ENCODE results near the gene CNOT3. TPM values are rescaled to one million over a fixed set of nuclear protein-coding genes. Genes with fewer than 3 reads are reported as not detected.

The CNOT3 gene
- total RNA-seq, 1 experiment from 2014 or later, result 21.1 TPM

DNA sequence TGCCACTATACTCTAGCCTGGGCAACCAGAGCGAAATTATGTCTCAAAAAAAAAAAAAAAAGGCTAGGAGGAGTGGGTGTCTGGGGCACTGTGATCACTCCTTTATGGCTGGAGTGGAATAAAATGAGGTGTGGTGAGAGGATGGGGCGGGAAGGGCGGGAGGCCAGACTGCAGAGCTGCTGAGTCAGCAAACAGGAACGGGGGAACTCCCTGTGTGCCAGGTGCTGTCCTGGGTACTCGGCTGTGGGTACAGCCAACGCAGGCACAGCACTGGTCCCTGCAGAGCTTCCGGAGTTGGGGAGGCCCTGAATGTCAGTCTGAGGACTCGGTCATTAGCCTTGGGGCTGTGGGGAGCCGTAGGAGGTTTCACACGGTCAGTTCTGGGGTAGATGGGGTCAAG, 16.3 kb upstream of the CNOT3 start:
- no peak for DNase-seq (ENCODE audit: low spot score)

DNA sequence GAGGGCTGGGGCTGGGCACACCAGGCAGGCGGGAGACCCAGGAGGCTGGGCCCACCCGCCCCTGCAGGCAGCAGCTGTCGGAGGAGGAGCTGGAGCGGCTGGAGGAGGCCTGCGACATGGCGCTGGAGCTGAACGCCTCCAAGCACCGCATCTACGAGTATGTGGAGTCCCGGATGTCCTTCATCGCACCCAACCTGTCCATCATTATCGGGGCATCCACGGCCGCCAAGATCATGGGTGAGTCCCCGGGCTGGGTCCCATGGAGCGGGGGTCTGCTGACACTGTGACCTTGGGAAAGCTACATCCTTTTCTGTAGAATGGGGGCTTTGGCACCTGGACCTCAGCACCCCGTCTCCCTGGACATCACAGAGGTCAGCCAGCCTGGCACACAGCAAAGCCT, 13.9 kb upstream of the CNOT3 start:
- DNase-seq (ENCODE audit: low spot score), result no peak

DNA sequence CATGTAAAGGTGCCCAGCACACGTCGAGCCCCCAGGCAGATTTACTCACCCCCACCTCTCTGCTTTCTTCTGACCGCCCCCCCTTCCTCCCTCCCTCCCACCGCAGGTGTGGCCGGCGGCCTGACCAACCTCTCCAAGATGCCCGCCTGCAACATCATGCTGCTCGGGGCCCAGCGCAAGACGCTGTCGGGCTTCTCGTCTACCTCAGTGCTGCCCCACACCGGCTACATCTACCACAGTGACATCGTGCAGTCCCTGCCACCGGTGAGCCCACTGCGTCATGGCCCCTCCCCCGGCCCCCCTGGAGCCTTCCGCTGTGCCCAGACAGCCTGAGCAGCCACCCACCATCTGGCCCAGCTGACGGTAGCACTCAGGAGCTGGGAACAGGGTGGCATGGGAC, 13.2 kb upstream of the CNOT3 start:
- DNase-seq (ENCODE audit: low spot score), result no peak

DNA sequence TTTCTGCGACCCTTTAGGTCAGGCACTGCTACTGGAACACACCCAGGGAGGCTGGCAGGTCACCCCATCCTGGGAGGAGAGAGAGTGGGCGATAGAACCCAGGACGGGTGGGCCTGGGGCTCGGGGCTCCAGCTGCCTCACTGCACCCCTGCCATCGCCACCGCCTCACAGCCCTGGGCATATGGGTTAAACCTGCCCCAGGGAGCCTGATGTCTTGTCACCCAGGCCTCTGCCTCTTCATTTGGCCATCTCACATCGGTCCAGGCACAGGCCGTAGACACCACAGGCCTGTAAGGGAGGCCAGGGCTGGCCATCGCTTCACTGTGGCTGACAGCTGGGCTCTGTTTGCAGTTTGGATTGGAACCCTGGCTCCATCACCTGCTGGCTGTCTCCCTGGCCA, 11.8 kb upstream of the CNOT3 start:
- no peak for DNase-seq (ENCODE audit: low spot score)

DNA sequence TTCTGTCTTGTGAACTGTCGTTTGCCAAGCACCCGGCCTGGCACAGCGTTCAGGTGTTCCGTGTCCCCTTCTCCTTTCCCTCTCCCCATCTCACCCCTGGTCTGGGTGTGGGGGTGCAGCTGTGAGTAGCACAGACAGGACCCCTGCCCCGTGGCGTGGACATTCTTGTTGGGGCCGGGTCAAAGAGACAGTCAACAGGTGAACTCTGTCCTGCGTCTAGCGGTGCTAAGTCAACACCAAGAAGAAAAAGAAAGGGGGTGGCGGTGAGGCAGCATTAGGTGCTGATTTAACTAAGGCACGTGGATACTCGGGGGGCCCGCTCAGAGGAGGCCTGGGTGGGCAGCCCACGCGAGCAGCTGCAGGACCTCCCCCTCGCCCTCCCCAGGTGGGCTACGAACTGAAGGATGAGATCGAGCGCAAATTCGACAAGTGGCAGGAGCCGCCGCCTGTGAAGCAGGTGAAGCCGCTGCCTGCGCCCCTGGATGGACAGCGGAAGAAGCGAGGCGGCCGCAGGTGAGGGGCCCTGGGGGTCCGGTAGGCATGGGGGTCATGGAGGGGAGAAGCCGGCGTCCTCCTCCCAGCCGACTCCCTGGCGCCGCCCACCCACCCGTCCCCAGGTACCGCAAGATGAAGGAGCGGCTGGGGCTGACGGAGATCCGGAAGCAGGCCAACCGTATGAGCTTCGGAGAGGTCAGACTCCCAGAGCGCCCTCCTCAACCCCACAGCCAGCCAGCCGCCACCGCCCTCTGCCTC, 9.7 kb upstream of the CNOT3 start:
- DNase-seq (ENCODE audit: low spot score), result no peak

DNA sequence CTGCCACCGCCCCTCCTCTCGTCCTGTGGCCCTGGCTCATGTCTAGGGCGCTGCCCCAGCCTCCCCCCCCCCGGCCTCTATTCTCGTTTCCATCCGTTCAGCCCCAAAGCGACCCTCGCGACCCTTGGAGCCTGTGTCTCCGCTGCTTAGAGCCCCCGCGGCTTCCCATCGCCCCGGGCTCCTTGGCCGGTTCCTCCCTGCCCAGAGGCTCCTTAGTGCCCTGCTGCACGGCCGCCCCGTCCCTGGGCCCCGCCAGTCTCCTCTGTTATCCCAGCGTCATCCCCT, 9.2 kb upstream of the CNOT3 start:
- no peak for DNase-seq (ENCODE audit: low spot score)

DNA sequence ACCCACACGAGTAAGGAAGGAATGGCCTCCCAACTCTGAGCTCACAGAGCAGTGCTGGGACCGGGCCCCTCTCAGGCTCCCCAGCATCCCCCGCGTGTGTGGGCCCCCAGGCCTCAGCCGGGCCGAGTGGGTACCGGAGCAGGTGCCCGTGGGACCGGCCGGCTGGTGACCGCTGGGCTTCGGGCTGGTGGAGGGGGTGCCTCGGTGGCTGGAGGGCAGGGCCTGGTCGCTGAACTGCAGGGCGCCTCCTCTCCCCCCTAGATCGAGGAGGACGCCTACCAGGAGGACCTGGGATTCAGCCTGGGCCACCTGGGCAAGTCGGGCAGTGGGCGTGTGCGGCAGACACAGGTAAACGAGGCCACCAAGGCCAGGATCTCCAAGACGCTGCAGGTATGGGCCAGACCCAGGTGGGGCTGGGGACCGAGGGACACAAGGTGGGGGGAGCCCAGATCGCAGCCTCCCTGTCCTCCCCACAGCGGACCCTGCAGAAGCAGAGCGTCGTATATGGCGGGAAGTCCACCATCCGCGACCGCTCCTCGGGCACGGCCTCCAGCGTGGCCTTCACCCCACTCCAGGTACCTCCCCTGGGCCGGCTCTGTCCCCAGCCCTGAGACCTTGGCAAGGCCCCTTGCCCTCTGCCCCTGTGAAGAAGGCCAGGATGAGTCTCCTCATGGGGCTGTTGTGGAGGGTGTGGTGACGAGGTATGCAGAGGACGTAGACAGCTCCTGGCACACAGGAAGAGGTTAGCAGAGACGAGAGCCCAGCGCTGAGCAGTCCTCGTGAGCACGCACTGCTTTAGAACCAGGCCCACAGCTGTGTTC, 8.6 kb upstream of the CNOT3 start:
- no peak for DNase-seq (ENCODE audit: low spot score)

DNA sequence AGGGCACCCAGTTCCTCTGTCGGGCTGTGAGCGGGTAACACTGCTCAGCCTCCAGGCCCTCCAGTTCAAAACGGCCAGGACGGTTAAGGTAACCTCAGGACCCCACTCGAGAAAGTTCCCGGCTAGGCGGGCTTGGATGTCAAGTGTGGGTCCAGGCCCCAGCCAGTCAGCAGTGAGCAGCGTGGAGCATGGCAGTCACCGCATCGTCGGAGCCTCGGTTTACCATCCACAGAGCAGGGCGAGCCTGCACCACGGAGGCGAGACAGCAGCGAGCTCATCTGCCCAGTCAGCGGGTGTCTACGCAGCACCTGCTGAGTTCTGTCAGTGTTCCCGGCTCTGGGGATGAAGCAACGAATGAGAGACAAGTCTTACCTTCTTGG, 8.0 kb upstream of the CNOT3 start:
- DNase-seq (ENCODE audit: low spot score), result no peak

DNA sequence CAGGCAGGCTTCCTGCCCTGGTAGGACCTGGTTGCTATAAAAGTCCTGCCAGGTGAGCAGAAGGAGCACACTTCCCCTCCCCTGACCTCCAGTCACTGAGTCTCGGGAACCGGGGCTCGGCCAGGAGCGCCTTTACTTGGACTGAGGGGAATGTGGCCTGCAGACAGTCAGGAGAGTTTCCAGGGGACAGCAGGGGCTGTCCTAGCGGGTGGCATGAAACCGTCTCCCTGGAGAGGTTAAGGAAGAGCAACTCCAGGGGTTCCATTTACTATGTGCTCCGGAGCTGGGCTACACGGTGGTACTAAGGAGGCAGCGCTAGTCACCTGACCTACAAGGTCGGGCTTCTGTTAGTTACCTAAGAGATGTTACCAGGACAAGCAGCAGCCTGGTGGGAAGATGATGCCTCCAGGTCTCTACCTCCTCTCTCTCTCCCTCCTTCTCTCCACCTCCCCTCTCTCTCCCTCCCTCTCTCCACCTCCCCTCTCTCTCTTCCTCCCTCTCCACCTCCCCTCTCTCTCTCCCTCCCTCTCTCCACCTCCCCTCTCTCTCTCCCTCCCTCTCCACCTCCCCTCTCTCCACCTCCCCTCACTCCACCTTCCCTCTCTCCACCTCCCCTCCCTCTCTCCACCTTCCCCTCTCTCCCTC, 4.1 kb upstream of the CNOT3 start:
- peak; percentile 74 for DNase-seq (ENCODE audit: low spot score)

DNA sequence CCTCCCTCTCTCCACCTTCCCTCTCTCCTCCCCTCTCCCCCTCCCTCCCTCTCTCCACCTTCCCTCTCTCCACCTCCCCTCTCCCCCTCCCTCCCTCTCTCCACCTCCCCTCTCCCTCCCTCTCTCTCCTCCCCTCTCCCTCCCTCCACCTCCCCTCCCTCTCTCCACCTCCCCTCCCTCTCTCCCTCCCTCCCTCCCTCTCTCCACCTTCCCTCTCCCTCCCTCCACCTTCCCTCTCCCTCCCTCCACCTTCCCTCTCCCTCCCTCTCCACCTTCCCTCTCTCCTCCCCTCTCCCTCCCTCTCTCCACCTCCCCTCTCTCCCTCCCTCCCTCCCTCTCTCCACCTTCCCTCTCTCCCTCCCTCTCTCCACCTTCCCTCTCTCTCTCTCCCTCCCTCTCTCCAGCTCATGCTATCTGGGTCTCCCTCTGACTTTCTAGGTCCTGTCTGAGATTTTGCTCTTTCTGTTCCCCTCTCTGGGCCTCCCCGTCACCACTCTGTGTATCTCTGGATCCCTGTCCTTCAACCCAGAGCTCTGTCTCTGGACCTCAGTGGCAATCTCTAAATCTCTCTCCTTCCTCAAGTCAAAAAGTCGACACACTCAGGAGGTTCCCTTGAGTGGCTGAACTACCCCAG, 3.5 kb upstream of the CNOT3 start:
- DNase-seq (ENCODE audit: low spot score), result no peak

DNA sequence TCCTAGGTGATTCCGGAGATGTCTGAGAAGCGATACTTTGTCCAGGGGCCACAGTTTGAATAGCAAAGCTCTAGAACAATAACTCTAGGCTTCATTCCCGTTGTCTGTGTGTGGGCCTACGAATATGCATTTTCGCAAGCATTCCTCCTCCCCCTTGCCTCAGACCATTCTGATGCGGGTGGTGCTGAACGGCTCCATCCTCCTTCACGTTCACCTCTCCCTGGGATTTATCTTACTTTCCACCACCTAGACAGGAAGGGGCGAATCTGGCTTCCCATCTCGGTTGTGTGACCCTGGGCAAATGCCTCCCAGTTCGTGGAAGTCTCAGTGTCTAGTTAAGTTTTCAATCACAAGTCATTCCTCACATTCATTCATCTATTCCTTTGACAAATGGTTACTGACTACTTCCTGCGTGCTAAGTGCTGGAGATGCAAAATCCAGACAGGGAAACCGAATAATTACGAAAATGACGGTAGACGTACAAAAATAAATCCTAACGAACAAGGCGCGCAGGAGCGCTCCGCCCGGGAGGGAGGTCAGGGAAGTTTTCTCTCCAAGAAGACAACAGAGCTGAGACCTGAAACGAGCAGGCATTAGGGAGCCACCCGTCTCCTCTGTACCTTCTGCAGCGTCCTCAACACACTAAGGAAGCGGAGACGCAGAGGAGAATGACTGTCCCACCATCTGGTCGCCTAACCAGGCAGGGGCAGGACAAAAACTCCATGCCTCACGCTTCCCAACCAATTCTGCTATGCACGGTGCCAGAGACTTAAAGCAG, 1.3 kb upstream of the CNOT3 start:
- no peak for DNase-seq (ENCODE audit: low spot score)

DNA sequence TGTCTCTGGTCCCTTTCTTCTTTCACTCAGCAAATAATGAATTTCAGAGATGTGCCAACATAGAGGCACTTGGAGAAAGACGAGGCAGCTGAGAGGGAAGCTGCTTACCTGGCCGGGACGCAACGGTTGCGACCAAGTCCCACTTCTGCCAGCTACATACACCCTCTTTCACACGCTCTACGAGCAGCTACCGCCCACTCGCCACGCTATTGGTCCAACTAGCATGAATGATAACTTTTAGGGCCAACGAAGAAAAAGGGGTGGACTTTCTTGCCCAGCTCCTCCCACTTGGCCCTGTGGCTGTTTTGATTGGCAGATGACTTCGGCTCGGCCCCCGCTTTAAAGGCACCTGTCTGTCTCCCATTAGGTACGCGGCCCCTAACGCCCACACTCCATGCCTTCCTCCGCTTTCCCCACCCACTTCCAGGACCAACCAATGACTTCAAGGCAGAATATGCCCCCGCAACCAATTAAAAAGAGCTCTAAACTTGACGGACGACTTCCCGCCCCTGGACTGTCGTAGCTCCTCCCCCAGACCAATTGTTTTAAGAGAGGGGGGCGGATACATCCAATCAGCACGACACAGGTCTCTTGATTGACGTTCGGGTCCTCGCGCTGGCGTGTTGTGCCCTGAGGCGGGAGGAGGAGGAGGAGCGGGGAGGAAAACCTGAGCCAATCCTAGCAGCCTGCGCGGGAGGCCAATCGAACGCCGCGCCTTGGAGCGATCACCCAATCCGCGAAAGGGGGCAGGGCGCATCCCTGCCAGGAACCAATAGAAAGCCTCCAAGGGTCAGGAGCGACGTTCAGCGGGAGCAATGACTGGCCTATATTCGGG, 481 bp upstream of the CNOT3 start:
- DNase-seq (ENCODE audit: low spot score), result peak; percentile 100

DNA sequence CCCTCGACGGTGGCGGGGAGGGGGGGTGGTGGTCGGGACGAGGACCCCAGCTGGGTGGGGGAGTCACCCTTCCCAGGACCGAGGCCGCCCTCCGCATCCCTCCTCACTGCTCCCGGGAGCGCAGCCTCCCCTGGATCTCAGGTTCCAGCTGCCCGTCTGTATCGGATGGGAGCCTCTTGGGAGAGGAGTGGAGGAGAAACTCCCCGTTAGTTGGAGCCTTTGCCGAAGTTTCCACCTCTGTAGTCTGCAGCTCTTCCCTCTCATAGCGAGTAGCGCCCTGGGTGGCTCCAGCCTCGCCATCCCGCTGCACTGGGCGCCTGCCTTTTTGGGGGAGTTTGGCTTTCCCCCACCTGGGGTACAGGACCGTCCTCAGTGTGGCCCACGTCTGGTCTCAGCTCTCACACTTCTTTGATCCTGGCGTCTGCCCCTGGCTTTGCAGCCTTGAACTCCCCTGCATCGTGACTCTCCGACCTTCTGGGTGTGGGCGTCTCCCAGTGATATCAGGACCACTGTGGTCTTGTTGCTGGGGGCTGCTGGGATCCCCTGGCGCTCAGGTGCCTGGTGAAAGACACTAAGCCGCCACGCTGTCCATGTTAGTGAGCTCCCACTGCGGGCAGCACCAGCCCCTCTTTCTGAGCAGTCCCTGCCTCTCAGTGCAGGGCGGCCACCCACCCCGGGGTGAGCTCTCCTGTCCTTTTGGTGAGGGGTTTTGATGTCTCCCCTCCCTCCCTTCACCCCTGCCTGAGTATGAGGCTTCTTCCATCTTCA, 1.1 kb downstream of the CNOT3 start:
- DNase-seq (ENCODE audit: low spot score), result no peak

DNA sequence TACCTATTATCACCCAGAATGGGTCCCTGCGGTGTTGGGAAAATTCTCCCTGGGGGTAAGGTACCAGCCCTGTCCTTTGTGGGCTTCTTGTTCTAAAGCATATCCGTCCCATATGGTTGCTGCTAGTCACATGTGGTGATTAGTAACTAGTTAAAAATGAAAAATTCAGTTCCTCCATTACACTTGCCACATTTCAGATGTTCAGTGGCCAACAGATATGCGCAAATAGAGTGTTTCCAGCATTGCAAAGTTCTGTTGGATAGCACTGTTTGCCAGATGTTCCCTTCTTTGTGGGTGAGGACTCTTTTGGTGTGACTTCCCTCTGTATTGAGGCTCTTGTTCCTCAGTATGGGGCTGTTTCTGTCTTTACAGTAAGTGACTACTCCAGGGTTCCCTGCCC, 3.8 kb downstream of the CNOT3 start:
- DNase-seq (ENCODE audit: low spot score), result no peak

DNA sequence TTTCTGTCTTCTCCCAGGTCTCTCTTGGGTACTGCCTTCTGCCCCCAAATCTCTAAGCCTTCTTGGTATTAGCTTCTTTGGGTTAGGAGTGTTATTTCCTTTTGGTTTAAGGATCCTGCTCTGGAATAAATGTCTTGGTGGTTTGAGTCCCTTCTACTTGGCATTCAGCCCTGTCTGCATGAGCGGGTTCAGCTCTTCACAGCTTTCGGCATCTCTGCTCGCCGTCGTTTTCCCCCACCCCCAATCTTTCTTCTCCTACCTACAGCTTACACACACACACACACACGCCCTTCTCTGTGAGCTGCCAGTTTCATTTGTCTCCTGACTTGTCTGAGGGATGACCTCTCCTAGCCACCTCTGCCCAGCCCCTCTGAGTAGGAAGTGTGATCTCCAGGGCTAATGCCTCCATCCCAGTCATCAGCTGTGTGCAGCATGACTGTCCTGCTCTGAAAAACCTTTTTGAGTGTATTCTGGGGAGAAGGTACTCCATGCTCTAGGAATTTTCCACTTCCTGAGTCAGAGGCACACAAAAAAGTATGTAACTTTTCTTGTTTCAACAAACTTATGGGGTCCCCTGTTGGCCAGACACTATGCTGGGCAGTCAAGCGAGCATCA, 4.7 kb downstream of the CNOT3 start:
- no peak for DNase-seq (ENCODE audit: low spot score)

DNA sequence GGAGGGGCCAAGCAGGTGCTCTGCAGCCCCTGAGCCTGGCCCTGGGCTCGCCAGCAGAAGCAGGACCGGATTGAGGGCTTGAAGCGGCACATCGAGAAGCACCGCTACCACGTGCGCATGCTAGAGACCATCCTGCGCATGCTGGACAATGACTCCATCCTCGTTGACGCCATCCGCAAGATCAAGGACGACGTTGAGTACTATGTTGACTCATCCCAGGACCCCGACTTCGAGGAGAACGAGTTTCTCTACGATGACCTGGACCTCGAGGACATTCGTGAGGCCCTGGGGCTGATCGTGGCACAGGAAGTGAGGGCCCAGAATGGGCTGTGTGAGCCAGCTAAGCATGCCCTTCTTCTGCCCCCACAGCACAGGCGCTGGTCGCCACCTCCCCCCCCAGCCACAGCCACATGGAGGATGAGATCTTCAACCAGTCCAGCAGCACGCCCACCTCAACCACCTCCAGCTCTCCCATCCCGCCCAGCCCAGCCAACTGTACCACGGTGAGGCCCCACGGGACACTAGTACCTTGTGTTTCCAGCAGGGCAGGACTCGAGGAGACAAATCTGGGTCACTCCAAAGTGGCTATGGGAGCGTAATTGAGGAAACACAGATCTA, 8.1 kb downstream of the CNOT3 start:
- no peak for DNase-seq (ENCODE audit: low spot score)

DNA sequence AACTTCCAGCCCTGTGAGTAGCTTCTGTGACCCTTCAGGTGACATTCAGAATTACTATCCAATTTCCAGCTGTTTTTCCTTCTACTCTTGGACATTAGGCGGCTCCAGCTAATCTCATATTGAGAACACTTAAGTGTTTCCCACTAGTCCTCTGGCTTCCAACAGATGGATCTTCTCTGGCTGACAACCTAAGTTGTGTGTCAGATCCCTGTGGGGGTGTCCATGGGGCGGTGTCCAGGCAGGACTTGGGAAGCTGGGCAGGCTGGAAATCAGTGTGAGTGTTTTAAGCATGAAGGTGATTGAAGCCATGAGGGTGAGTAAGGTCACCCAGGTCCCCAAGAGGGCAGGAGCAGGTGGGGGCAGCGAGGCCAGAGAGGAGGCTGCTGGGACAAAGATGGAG, 10.1 kb downstream of the CNOT3 start:
- no peak for DNase-seq (ENCODE audit: low spot score)

DNA sequence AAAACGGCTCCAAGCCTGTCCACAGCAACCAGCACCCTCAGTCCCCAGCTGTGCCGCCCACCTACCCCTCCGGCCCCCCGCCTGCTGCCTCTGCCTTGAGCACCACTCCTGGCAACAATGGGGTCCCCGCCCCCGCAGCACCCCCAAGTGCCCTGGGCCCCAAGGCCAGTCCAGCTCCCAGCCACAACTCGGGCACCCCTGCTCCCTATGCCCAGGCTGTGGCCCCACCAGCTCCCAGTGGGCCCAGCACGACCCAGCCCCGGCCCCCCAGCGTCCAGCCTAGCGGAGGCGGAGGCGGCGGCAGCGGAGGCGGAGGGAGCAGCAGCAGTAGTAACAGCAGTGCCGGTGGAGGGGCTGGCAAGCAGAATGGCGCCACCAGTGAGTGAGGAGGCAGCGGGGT, 10.6 kb downstream of the CNOT3 start:
- no peak for DNase-seq (ENCODE audit: low spot score)
